GM12878 (cell line): ENCODE measurements around the gene SPCS2. TPM values are rescaled to one million over a fixed set of nuclear protein-coding genes. Genes with fewer than 3 reads are reported as not detected.

Experiments
- CEBPB ChIP-seq, 2 experiments: fragments of 150-350 bp in 1 of 2; IDR thresholded peaks; 2 replicates each; pipeline ENCODE4 v1.6.1; 2012 to 2014; ENCODE audit warnings: low read depth in 2 of 2, low read length in 2 of 2, borderline replicate concordance in 1 of 2, inconsistent platforms in 1 of 2
- CEBPZ ChIP-seq: fragments of 150-350 bp; IDR thresholded peaks from 2 replicates; pipeline ENCODE4 v1.6.1; 2016; ENCODE audit warnings: low read depth, low read length
- IRF3 ChIP-seq: fragments of 450-650 bp; IDR thresholded peaks from 2 replicates; pipeline ENCODE4 v1.6.1; 2014; ENCODE audit warnings: mild to moderate bottlenecking
- RELA ChIP-seq: fragments of 450-650 bp; IDR thresholded peaks from 2 replicates; pipeline ENCODE4 v1.8.0; 2014; ENCODE audit warnings: borderline replicate concordance; ENCODE audit not compliant: partially characterized antibody
- SMAD5 ChIP-seq: IDR thresholded peaks from 2 replicates; pipeline ENCODE4 v1.6.1; 2016; ENCODE audit warnings: antibody characterized with exemption, low read depth
- STAT1 ChIP-seq: fragments of 450-650 bp; conservative IDR thresholded peaks from 2 replicates; pipeline ENCODE4 v1.6.1; 2014; ENCODE audit warnings: antibody characterized with exemption, mild to moderate bottlenecking
- SUPT20H ChIP-seq: IDR thresholded peaks from 2 replicates; pipeline ENCODE4 v1.6.1; 2011; ENCODE audit warnings: low read depth, mild to moderate bottlenecking, low read length, moderate library complexity, borderline replicate concordance; ENCODE audit not compliant: control insufficient read depth
- ZNF217 ChIP-seq: fragments of 450-650 bp; IDR thresholded peaks from 2 replicates; pipeline ENCODE4 v1.6.1; 2017; ENCODE audit warnings: antibody characterized with exemption, mild to moderate bottlenecking
- ZNF274 ChIP-seq: IDR thresholded peaks from one replicate; pipeline ENCODE4 v1.8.0; 2011; ENCODE audit not compliant: insufficient read length, insufficient read depth
- ZNF622 ChIP-seq: fragments of 450-650 bp; IDR thresholded peaks from 2 replicates; pipeline ENCODE4 v1.6.1; 2017; ENCODE audit warnings: mild to moderate bottlenecking, inconsistent platforms
- ZNF687 ChIP-seq: fragments of 450-650 bp; IDR thresholded peaks from 2 replicates; pipeline ENCODE4 v1.6.1; 2017; ENCODE audit warnings: mild to moderate bottlenecking, moderate library complexity
- polyA plus RNA-seq, 11 experiments: library from polyadenylated mRNA; depleted of rRNA in 4 of 11; unstranded in 6 of 11; stranded (reverse) in 5 of 11; fragments of >200 nt; fragmentation: Nextera tagmentation in 4 of 11; fragmentation: Illumina TruSeq in 1 of 11; extraction: Ambion mirVana in 4 of 11; extraction: Trizol in 1 of 11; gene quantifications; 1 replicate in 1 of 11; 2 replicates in 10 of 11; pipeline versions ENCODE4 v1.2.1 to v1.2.3, GENCODE V29; 2011 to 2016; ENCODE audit warnings: inconsistent platforms in 2 of 11, missing spikeins in 2 of 11, low read depth in 1 of 11
- total RNA-seq, 4 experiments: library from RNA; depleted of rRNA in 3 of 4; stranded (reverse); fragments of >200 nt in 3 of 4; fragmentation: Illumina TruSeq in 1 of 4; extraction: Trizol in 1 of 4; gene quantifications; 2 replicates each; pipeline versions ENCODE4 v1.2.1 to v1.2.3, GENCODE V29; 2013 to 2021
- TF ChIP-seq, protein P1 (sequence below): fragments of 450-650 bp; formaldehyde crosslinking; IDR thresholded peaks from 2 replicates; pipeline ENCODE4 v1.4.0; 2020; ENCODE audit warnings: mild to moderate bottlenecking, moderate library complexity

The SPCS2 gene
- total and polyA plus RNA-seq, 10 of the 15 experiments (the other 5 are each of a cell fraction or from before 2014, with no cell fraction given): 40.7 to 661 (median 192) TPM

GRCh38 chr11:75022759-75023396 lies 73.8 kb downstream of the SPCS2 start (continued):
- TF ChIP-seq, protein P1, sequence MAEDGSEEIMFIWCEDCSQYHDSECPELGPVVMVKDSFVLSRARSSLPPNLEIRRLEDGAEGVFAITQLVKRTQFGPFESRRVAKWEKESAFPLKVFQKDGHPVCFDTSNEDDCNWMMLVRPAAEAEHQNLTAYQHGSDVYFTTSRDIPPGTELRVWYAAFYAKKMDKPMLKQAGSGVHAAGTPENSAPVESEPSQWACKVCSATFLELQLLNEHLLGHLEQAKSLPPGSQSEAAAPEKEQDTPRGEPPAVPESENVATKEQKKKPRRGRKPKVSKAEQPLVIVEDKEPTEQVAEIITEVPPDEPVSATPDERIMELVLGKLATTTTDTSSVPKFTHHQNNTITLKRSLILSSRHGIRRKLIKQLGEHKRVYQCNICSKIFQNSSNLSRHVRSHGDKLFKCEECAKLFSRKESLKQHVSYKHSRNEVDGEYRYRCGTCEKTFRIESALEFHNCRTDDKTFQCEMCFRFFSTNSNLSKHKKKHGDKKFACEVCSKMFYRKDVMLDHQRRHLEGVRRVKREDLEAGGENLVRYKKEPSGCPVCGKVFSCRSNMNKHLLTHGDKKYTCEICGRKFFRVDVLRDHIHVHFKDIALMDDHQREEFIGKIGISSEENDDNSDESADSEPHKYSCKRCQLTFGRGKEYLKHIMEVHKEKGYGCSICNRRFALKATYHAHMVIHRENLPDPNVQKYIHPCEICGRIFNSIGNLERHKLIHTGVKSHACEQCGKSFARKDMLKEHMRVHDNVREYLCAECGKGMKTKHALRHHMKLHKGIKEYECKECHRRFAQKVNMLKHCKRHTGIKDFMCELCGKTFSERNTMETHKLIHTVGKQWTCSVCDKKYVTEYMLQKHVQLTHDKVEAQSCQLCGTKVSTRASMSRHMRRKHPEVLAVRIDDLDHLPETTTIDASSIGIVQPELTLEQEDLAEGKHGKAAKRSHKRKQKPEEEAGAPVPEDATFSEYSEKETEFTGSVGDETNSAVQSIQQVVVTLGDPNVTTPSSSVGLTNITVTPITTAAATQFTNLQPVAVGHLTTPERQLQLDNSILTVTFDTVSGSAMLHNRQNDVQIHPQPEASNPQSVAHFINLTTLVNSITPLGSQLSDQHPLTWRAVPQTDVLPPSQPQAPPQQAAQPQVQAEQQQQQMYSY (CRISPR knock-in tag): no peak
- TF ChIP-seq IRF3 (no peak), SMAD5 (no peak), CEBPZ (no peak), ZNF687 (no peak), ZNF622 (no peak), ZNF217 (no peak), SUPT20H (no peak), STAT1 (no peak), CEBPB (IDR thresholded peaks at IDR 0.05; ENCODE audit: borderline replicate concordance in 1 of 2, low read depth in 2 of 2, low read length in 2 of 2) (no peak), ZNF274 (no peak), RELA (no peak)
